ENCODE results near the gene MMP19.
"Not testable (repeated sequence)": the region's sequence is repeated elsewhere in the genome, so short reads cannot be mapped to it uniquely, and the experiment has no call there.

The MMP19 gene

GRCh38 chr12:55842681-55843429, at the start of gene MMP19:
TSS of gene MMP19 (minus strand) at chr12:55842936. CDS start at chr12:55842830, 106 bp downstream.
- DNase-seq (ENCODE audit: low spot score): no peak

- DNase-seq (ENCODE audit: low spot score): no peak
These were observed 48.6 kb upstream of the MMP19 start for GRCh38 chr12:55891310-55891709.

GRCh38 chr12:55885113-55885512, 42.4 kb upstream of the MMP19 start:
- no peak for DNase-seq (ENCODE audit: low spot score)

DNA sequence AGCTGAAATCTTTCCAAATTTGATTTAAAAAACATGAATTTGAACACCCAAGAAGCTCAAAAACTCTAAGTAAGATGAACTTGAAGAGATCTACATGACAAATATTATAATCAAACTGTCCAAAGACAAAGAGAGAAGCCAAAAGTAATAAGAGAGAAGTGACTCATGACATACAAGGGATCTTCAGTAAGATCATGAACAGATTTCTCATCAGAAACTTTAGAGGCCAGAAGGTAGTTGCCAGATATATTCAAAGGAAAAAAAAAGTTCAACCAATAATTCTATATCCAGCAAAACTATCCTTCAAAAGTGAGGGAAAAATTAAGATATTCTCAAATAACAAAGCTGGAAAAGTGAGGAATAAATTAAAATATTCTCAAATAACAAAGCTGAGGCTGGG, 35.1 kb upstream of the MMP19 start:
- no peak for DNase-seq (ENCODE audit: low spot score)

DNA sequence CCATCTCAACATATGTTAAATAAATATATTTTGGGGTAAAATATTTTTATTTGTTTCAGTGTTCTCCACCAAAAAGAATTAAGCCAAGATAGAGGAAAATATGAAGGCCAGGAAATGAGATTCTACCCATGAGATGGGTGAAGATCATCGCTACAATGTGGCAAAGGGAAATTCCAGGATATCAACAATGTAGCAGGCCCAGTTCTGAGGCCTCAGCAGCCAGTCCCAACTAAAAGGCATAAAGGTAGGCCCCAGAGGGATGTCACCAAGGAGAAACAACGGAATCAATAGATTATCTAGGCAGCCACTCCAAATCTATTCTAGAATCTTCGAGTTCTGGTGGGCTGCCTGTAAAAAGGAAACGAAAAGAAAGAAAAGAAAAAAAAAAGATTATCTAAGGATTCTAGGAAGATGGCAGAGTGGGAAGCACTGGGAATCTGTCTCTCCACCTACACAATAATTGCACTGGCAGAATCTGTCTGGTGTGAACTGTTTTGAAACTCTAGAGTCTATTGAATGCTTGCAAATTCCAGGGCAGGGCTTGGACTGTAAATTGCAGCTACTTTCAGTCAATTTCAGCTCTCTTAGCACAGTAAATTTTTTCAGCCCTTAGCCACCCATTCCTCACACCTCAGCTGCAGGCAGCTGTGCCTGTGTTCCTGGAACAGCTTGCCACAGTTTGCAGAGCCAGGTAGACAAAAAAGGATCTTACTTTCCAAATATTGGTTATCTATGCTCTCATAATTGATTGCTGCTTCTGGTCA, 33.1 kb upstream of the MMP19 start:
- DNase-seq (ENCODE audit: low spot score): no peak

DNA sequence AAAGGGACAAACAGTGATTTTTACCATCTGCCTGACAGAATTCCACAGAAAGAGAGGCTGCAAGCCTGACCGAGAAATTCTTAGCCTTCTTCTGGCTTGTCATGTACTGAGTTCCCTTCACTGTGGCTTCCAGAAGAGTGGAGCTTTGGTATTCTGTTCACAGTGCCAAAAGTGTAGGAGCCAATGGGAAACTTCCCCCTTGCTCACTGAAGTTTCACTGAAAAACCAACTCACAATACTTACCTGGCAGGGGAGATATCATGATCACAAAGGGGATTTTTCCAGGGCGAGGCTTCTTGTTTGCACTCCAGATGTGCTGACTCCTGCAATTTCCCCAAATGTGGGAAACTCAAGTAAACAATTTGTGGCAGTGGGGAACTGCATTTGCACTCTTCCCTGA, 31.7 kb upstream of the MMP19 start:
- DNase-seq (ENCODE audit: low spot score): no peak

DNA sequence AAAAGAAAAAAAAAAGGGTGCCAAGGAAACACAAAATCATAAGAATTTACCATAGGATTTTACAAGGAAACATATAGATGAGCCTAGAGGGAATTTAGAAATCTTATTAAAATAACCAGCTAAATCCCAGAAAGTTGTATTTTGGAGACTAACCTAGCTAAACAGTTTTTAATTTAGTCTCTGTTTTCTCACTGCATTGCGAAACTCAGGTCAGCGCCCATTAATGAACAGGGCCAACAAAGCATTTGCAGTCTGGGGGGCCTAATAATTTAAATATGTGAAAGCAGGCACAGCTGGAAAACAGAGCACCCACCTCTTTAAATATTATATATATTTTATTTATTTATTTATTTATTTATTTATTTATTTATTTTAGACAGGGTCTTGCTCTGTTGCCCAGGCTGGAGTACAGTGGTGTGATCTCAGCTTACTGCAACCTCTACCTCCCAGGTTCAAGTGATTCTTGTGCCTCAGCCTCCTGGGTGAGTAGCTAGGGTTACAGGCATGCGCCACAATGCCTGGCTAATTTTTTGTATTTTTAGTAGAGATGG, 23.8 kb upstream of the MMP19 start:
- DNase-seq (ENCODE audit: low spot score): not testable (repeated sequence)

DNA sequence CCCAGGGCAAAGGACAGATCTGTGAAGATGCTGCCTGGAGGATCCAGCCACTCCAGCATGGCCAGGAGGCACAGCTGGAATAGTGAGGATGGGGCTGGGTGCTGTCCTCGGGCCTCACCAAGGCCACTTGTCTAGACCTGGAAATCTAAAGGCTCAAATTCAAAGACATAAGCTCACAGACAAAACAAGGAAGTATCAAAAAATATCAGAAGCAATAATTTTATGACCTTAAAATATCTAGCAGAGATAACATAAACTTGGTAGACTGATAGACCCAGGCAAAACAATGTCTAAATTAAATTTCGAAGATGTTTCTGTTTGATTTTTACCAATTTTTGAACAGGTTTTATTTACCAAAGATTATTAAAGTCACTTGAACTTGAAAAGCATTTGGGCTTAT, 22.6 kb upstream of the MMP19 start:
- no peak for DNase-seq (ENCODE audit: low spot score)

DNA sequence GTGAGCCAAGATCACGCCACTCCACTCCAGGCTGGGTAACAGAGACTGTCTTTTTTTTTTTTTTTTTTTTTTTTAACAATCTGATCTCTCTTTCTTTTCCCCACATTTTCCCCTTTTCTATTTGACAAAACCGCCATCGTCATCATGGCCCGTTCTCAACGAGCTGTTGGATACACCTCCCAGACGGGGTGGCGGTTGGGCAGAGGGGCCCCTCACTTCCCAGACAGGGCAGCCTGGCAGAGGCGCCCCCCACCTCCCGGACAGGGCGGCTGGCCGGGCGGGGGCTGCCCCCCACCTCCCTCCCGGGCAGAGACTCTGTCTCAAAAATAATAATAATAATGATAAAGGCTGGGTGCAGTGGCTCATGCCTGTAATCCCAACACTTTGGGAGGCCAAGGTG, 20.2 kb upstream of the MMP19 start:
- DNase-seq (ENCODE audit: low spot score): not testable (repeated sequence)

- no peak for DNase-seq (ENCODE audit: low spot score)
These were observed 19.6 kb upstream of the MMP19 start for GRCh38 chr12:55862286-55862685.

GRCh38 chr12:55861871-55862270, 19.1 kb upstream of the MMP19 start:
- DNase-seq (ENCODE audit: low spot score): no peak

DNA sequence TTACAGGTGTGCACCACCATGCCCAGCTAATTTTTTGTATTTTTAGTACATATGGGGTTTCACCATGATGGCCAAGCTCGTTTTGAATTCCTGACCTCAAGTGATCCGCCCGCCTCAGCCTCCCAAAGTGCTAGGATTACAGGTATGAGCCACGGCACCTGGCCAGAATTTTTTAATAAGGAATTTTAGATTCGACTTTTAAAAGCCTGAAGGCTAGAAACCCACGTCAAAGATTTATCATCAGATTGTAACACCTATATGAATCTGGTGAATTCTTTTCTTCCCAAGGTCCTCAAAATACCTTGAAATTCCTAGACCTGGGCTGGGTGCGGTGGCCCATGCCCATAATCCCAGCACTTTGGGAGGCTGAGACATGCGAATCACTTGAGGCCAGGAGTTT, 18.7 kb upstream of the MMP19 start:
- no peak for DNase-seq (ENCODE audit: low spot score)

- DNase-seq (ENCODE audit: low spot score): no peak
These were observed 10.0 kb upstream of the MMP19 start for GRCh38 chr12:55852740-55853139.

DNA sequence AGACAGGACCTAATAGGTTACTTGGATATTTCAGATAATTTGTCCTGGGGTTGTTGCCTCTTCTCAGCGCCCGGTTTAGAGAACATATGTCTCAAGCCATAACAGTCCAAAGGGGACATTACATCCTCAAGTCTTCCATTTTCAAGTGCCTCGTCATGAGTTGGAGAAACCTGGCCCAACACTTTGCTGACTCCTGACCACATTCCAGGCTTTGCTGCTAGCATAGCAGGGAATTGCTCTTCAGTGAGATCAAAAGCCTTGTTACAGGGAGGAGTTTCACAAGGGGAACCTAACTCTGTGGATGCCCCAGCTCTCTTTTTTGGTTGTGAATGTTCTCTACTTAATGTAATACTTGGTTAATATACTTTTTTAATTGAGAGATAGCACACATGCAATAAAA, 8.2 kb upstream of the MMP19 start:
- DNase-seq (ENCODE audit: low spot score): no peak

DNA sequence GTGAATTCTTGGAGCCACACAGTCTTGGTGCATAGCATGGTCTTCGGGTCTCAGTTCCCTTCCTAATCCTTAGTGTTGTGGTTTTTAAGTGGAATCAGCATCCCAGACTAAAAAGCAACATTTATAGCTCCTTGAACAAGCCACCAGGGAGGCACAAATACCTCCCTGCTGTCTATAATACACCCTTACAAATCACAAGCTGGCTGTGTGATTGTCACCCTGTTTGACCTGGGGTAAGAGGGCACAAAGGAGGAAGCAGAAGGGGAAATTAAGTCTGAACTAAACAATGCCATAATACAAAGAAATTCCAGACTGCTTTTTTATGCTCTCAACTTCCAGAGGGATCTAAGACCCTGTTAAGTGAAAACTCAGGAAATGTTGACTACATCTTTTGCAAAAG, 7.7 kb upstream of the MMP19 start:
- no peak for DNase-seq (ENCODE audit: low spot score)

DNA sequence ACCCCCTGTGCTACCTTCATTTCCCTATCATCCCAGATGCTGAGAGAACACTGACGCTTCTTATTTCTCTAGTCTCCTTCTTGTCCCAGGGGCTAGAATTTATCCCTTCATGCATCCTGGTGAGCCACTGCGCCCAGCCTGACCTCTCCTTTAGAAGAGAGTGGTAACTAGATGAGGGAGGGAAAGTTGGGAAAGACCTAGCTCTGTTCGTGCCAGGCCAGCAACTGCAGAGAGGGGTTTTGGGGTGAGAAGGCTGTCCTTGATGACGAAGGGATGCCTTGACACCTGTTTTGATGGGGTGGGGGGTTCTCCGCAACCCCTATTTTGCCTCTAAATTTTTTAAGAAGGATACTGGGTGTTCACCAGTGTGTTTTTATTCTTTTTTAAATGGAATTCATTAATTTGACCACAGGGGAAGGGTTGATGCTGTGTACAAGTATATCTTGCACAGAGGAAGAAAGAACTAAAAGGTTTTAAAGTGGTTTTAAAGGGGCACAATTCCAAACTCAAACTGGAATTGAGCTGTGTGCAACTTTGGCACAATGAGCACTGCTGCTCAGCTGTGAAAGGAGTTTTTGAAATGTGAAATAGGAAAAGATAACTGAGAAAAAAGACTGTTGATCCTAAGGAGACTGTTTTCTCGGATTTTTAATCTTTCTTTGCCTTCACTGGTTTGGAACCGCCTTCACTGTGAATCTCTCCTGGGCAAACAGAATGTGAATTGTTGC, 7.0 kb upstream of the MMP19 start:
- no peak for DNase-seq (ENCODE audit: low spot score)

GRCh38 chr12:55847603-55848291, 5.0 kb upstream of the MMP19 start:
- DNase-seq (ENCODE audit: low spot score): no peak

GRCh38 chr12:55847033-55847432, 4.3 kb upstream of the MMP19 start:
- no peak for DNase-seq (ENCODE audit: low spot score)

DNA sequence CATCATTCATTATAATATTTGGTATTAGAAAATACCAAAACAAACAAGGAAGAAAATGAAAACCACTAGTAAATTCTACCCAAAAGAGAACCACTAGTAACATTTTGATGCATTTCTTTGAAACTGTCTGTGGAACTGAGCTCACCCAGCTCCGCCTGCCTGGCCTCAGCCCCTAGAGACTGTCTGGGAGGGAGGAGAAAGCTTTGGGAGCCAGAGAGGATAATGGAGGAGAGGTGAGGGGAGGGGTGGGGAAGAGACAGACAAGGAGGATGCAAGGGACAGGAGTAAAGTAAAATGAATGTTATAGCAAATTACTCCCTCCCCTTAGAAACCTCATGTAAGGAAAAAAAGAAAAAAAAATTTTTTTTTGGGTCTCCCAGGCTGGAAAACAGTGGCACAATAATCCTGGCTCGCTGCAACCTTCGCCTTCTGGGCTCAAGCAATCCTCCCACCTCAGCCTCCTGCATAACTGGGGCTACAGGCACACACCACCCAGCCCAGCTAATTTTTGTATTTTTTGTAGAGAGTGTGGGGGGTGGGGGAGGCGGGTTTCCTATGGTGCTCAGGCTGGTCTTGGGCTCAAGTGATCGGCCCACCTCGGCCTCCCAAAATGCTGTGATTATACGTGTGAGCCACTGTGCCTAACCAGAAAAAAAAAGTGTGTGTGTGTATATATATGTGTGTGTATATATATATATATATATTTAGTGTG, 3.2 kb upstream of the MMP19 start:
- DNase-seq (ENCODE audit: low spot score): no peak

DNA sequence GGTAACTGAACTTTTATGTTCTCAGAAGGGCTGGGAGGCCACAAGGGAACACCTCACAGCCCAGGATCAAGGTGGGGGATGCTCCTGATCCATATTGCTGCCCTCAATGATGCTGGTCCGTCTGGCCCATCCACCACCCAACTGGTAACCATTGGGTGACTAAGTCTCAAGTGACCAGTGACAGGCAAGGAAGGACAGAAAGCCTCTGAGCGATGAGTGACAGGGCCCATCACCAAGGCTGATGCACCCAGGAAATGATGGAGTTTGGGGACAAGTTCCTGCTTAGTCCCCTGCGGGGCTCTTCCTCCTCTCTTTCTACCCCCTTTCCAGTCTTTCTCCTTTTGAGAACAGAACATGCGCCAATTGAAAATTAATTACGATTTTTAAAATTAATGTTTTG, 2.6 kb upstream of the MMP19 start:
- no peak for DNase-seq (ENCODE audit: low spot score)

GRCh38 chr12:55844961-55845360, 2.2 kb upstream of the MMP19 start:
- DNase-seq (ENCODE audit: low spot score): no peak
